ENCODE measurements around the gene THSD7B.

DNA sequence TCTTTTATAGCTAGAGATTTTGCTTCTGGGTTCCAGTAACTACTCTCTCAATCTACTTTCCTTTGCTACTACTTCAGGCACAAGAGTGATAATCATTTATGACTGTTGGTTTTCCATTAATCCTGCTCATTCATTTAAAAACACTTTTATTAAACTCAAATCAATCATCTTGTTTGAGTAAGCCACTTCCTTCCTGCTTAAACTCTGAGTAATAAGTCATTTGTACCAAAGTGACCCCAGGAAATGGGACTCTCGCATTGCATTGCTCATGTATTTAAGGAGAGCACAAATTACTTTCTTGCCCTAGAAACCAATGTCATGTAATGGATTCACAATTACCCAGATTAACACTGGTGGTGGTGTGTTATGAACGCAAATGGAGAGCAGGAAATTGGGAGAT is 928.2 kb downstream of the THSD7B start:
- TF ChIP-seq POLR2A (IDR thresholded peaks at IDR 0.05; ENCODE audit: low read length), result no peak
- TF ChIP-seq, protein P1, sequence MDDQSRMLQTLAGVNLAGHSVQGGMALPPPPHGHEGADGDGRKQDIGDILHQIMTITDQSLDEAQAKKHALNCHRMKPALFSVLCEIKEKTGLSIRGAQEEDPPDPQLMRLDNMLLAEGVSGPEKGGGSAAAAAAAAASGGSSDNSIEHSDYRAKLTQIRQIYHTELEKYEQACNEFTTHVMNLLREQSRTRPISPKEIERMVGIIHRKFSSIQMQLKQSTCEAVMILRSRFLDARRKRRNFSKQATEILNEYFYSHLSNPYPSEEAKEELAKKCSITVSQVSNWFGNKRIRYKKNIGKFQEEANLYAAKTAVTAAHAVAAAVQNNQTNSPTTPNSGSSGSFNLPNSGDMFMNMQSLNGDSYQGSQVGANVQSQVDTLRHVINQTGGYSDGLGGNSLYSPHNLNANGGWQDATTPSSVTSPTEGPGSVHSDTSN (IDR thresholded peaks at IDR 0.05), result no peak
- no peak for TF ChIP-seq NFE2L2 (conservative IDR thresholded peaks at IDR 0.05; ENCODE audit: low read length)
- TF ChIP-seq, protein P2, sequence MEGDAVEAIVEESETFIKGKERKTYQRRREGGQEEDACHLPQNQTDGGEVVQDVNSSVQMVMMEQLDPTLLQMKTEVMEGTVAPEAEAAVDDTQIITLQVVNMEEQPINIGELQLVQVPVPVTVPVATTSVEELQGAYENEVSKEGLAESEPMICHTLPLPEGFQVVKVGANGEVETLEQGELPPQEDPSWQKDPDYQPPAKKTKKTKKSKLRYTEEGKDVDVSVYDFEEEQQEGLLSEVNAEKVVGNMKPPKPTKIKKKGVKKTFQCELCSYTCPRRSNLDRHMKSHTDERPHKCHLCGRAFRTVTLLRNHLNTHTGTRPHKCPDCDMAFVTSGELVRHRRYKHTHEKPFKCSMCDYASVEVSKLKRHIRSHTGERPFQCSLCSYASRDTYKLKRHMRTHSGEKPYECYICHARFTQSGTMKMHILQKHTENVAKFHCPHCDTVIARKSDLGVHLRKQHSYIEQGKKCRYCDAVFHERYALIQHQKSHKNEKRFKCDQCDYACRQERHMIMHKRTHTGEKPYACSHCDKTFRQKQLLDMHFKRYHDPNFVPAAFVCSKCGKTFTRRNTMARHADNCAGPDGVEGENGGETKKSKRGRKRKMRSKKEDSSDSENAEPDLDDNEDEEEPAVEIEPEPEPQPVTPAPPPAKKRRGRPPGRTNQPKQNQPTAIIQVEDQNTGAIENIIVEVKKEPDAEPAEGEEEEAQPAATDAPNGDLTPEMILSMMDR (IDR thresholded peaks at IDR 0.05), result no peak
- TF ChIP-seq HOXA7 (CRISPR knock-in tag; IDR thresholded peaks at IDR 0.05), result no peak
- TF ChIP-seq, protein P3, sequence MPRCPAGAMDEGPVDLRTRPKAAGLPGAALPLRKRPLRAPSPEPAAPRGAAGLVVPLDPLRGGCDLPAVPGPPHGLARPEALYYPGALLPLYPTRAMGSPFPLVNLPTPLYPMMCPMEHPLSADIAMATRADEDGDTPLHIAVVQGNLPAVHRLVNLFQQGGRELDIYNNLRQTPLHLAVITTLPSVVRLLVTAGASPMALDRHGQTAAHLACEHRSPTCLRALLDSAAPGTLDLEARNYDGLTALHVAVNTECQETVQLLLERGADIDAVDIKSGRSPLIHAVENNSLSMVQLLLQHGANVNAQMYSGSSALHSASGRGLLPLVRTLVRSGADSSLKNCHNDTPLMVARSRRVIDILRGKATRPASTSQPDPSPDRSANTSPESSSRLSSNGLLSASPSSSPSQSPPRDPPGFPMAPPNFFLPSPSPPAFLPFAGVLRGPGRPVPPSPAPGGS (IDR thresholded peaks at IDR 0.05), result no peak
- no peak for TF ChIP-seq MAFK (IDR thresholded peaks at IDR 0.05; ENCODE audit: partially characterized antibody)
- TF ChIP-seq RCOR1 (IDR thresholded peaks at IDR 0.05; ENCODE audit: low read depth, low read length), result no peak
- TF ChIP-seq EP300 (IDR thresholded peaks at IDR 0.05), result no peak
